ENCODE results near the gene NOXA1. TPM values are rescaled to one million over a fixed set of nuclear protein-coding genes. Genes with fewer than 3 reads are reported as not detected.

The NOXA1 gene
- total RNA-seq, 1 donor from 2014 or later: 1.0 TPM

GRCh38 chr9:137402746-137403145, 20.4 kb upstream of the NOXA1 start:
- no peaks in the 10 kb centered on the region for H3K9me3 Mint-ChIP-seq (ENCODE audit: unreplicated experiment)
- no peak for DNase-seq (ENCODE audit: extremely low spot score, unreplicated experiment)
- H3K27me3 Mint-ChIP-seq (ENCODE audit: unreplicated experiment): no peaks in the 10 kb centered on the region
- no peak overlapping the region for H3K4me3 Mint-ChIP-seq (ENCODE audit: unreplicated experiment)
- H3K36me3 Mint-ChIP-seq (ENCODE audit: unreplicated experiment): peaks cover 7% of the 10 kb centered on the region
- no peak overlapping the region for H3K27ac Mint-ChIP-seq (ENCODE audit: unreplicated experiment)
- H3K4me1 Mint-ChIP-seq (ENCODE audit: unreplicated experiment): peaks cover 12% of the 10 kb centered on the region
- TF ChIP-seq, protein P1, sequence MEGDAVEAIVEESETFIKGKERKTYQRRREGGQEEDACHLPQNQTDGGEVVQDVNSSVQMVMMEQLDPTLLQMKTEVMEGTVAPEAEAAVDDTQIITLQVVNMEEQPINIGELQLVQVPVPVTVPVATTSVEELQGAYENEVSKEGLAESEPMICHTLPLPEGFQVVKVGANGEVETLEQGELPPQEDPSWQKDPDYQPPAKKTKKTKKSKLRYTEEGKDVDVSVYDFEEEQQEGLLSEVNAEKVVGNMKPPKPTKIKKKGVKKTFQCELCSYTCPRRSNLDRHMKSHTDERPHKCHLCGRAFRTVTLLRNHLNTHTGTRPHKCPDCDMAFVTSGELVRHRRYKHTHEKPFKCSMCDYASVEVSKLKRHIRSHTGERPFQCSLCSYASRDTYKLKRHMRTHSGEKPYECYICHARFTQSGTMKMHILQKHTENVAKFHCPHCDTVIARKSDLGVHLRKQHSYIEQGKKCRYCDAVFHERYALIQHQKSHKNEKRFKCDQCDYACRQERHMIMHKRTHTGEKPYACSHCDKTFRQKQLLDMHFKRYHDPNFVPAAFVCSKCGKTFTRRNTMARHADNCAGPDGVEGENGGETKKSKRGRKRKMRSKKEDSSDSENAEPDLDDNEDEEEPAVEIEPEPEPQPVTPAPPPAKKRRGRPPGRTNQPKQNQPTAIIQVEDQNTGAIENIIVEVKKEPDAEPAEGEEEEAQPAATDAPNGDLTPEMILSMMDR (IDR thresholded peaks at IDR 0.05): no peak

DNA sequence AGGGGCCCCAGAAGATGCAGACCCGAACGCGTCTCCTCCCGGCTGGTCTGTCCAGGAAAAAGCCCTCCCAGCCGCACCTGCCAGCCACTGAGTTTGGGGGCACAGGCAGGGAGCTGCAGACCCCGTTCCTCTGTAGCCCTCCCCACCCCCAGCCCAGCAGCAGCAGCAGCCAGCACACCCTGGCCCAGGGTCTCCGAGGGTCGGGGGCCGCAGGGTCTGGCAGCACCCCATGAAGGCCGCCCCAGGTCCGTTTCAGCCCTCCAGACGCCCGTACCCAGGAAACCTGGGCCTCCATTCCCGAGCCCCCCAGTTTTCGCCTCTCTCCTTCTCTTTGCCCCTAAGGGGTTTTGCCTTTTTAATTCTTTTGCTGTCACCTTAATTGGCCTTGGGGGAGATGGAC, 19.9 kb upstream of the NOXA1 start:
- H3K27me3 Mint-ChIP-seq (ENCODE audit: unreplicated experiment): no peaks in the 10 kb centered on the region
- H3K4me1 Mint-ChIP-seq (ENCODE audit: unreplicated experiment): peaks cover 12% of the 10 kb centered on the region
- no peak for DNase-seq (ENCODE audit: extremely low spot score, unreplicated experiment)
- peaks cover 4% of the 10 kb centered on the region for H3K36me3 Mint-ChIP-seq (ENCODE audit: unreplicated experiment)
- H3K9me3 Mint-ChIP-seq (ENCODE audit: unreplicated experiment): no peaks in the 10 kb centered on the region
- TF ChIP-seq, protein P1 (IDR thresholded peaks at IDR 0.05): no peak
- H3K4me3 Mint-ChIP-seq (ENCODE audit: unreplicated experiment): no peak overlapping the region
- H3K27ac Mint-ChIP-seq (ENCODE audit: unreplicated experiment): no peak overlapping the region

GRCh38 chr9:137404961-137405567, 18.1 kb upstream of the NOXA1 start:
- Mint-ChIP-seq H3K27ac (ENCODE audit: unreplicated experiment) (no peak overlapping the region), H3K27me3 (ENCODE audit: unreplicated experiment) (no peaks in the 10 kb centered on the region), H3K4me3 (ENCODE audit: unreplicated experiment) (no peak overlapping the region), H3K9me3 (ENCODE audit: unreplicated experiment) (no peaks in the 10 kb centered on the region), H3K4me1 (ENCODE audit: unreplicated experiment) (peaks cover 7% of the 10 kb centered on the region), H3K36me3 (ENCODE audit: unreplicated experiment) (no peaks in the 10 kb centered on the region)
- no peak for DNase-seq (ENCODE audit: extremely low spot score, unreplicated experiment)
- TF ChIP-seq, protein P1 (IDR thresholded peaks at IDR 0.05): no peak

- Mint-ChIP-seq H3K9me3 (ENCODE audit: unreplicated experiment) (no peaks in the 10 kb centered on the region), H3K4me1 (ENCODE audit: unreplicated experiment) (peaks cover 10% of the 10 kb centered on the region), H3K27me3 (ENCODE audit: unreplicated experiment) (no peaks in the 10 kb centered on the region), H3K4me3 (ENCODE audit: unreplicated experiment) (peak overlapping the region; percentile 47), H3K36me3 (ENCODE audit: unreplicated experiment) (no peaks in the 10 kb centered on the region), H3K27ac (ENCODE audit: unreplicated experiment) (no peak overlapping the region)
- TF ChIP-seq, protein P1 (IDR thresholded peaks at IDR 0.05): no peak
- DNase-seq (ENCODE audit: extremely low spot score, unreplicated experiment): no peak
Measured at GRCh38 chr9:137405677-137406081, 17.5 kb upstream of the NOXA1 start.

- TF ChIP-seq, protein P1 (IDR thresholded peaks at IDR 0.05): no peak
- Mint-ChIP-seq H3K27me3 (ENCODE audit: unreplicated experiment) (no peaks in the 10 kb centered on the region), H3K4me3 (ENCODE audit: unreplicated experiment) (peak overlapping the region; percentile 47), H3K4me1 (ENCODE audit: unreplicated experiment) (peaks cover 10% of the 10 kb centered on the region), H3K9me3 (ENCODE audit: unreplicated experiment) (no peaks in the 10 kb centered on the region), H3K27ac (ENCODE audit: unreplicated experiment) (no peak overlapping the region), H3K36me3 (ENCODE audit: unreplicated experiment) (no peaks in the 10 kb centered on the region)
- no peak for DNase-seq (ENCODE audit: extremely low spot score, unreplicated experiment)
Measured at GRCh38 chr9:137406085-137406760, 17.0 kb upstream of the NOXA1 start.

Measured in osteocyte (in vitro differentiated cells).